ENCODE measurements around the gene MYO7A.

MYO7A gene

DNA sequence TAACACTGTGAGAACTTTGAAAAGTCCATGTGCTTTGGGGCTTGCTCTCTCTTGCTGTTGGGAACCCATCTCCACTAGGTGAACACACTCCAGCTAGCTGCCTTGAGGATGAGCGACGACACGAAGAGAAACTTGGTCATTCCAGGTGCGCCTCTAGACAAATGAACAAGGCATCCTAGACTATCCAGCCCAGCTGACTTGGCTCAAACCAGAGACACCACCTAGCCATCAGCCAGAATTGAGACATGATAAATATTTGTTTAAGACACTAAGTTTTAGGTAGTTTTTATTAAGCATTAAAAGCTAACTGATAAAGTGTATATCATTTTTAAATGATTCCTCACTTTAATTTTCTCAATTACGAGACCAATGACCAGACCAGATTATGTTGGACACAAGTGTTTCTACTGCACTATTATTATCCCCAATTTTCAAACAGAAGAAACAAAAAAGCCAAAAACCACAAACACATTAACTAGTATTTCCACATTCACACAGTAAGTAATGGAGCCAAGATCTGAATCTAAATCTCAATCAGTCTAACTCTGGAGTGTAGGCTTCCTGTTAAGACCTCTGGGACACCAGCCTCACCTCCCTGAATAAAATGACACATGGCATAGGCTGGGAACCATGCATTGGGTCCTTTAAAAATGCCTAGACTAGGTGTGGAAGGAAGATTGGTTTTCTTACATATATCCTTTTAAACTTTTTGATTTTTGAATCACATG lies 103.0 kb downstream of the MYO7A start:
- no peak for DNase-seq

DNA sequence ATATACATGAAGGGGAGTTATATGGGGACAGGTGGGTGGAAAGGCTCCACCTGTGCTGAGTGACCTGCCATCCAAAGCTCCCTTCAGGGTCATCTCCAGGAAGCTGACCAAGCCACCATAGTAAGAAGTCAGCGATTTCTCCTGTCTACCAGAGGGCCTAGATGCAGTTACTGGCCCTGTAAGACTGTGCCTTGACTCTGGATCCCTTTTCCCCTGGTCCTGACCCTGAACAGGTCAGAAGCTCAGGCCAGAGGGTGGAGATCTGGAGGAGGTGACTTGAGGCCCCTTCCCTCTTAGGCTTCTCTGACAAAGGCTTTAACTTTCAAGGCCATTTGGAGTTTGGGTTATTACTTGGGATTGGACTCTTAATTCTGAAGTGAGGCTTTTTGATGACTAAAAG lies 103.8 kb downstream of the MYO7A start:
- no peak for DNase-seq

DNA sequence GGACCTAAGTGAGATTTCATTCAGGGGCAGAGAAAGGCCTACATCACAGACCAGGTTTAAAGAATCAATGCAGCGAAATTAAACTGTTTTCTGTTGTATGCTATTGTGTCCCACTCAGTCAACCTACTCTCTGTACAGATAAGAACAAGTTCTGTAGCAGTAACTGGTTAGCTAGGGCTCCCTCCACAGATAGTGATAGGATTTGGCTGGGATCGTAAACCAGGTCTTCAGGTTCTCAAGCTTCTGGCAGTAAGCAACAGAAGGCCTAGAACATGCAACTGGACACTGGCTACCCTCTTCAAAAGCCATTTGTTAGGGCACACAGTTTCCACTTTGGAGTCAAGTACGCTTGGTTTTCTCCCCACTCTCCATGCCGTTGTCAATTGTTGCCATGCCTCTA lies 104.2 kb downstream of the MYO7A start:
- DNase-seq: no peak

DNA sequence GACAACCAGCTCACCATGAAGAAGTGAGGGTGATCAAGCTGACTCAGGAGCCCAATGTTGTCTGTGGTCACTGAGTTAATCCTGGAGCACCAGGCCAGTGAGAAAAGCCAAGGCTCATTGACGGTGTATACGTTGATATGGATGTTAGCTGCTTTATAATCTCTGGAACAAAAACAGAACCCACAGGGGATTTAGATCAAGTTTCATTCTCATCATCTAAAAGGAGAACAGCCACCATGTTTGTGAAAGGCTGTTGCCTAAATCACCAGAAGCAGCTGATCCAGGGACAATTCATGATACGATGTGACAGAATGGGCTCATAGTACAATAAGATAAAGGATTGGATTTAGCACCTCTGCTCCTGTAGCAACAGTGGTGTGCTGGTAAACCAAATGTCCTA lies 105.0 kb downstream of the MYO7A start:
- DNase-seq: no peak

DNA sequence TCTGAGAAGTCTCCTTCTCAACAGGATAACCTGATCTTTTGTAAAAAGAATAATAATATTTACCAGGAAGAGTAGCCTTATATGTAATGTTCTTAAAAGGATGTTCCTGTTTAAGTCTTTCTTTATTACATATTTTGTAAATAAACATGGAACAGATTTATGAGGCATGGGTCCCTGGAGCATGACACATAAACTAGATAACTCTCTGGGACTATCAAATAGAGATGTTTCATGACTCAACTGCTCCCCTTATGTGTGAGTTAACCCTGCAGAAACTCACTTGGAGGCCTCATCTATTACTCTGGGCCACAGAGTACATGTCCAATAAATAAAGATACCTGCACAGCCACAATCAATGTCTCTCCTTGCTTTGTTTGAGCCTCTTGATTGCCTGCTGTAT lies 108.9 kb downstream of the MYO7A start:
- no peak for DNase-seq

DNA sequence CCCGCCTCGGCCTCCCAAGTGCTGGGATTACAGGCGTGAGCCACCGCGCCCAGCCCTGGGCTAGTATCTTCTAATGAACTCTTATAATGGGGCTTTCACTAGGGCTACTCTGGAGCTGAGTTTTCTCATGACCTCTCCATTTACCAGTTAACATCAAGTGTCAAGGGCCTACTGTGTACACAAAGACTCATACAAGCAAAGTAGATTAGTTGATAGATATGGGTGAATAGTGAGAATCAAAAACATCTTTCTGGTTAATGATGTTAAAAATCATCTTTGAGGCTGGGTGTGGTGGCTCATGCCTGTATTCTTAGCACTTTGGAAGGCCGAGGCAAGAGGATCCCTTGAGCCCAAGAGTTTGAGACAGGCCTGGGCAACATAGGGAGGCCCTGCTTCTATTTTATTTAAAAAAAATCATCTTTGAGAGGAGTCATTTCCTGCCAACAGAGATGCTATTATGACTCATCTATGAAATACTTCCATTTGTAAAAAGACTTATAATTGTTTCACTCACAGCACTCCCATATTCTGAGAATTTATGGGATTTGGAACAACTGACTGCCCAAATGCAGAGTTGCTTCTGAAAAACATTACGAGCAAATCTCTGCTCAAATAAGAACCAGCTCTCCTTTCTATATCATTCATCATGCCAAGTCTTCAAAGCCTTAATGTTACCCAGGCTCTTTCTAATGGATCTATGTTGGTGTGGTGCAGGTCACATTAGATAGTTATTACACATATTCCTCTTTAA lies 116.4 kb downstream of the MYO7A start:
- DNase-seq: peak; percentile 32 to 75

DNA sequence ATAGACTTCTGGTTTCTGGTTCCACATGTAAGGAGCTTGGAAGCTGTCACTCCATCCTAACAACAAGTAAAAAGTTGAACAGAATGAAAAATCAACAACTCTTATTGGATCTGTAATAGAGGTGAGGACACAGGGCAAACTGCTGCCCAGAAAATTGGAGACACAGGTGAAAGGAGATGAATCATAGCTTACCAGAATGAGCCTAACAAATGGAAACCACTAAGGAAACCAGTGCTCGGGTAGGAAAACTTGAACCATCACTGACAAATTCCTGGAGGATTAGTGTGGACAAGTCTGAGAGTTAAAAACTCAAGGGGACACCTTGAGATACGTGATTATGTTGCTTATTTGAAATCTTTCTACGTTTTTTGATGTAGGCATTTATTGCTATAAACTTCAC lies 121.4 kb downstream of the MYO7A start:
- DNase-seq: peak in 1 of 2 experiments; percentile 21

DNA sequence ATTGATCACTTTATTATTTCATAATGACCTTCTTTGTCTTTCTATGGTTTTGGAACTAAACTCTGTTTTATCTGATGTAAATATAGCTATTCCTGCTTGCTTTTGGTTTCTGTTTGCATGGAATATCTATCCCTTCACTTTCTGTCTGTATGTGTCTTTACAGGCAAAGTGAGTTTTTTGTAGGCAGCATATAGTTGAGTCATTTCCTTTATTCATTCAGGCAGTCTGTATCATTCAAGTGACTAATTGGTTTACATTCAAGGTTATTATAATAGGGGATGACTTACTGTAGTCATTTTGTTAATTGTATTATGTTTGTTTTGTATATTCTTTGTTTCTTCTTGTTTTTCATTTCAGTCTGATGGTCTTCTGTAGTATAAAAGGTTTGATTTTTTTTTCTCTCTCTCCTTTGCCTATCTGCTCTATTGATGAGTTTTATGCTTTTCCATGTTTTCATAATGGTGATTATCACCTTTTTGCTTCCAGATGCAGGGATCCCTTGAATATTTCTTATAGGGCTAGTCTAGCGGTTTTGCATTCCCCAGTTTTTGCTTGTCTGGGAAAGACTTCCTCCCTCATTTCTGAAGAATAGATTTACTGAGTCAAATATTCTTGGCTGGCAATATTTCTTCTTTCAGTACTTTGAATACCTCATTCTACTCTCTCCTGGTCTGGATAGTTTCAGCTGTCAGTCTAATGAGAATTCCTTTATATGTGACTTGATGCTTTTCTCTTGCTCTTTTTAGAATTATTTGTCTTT lies 123.0 kb downstream of the MYO7A start:
- peak; percentile 41 to 78 for DNase-seq

DNA sequence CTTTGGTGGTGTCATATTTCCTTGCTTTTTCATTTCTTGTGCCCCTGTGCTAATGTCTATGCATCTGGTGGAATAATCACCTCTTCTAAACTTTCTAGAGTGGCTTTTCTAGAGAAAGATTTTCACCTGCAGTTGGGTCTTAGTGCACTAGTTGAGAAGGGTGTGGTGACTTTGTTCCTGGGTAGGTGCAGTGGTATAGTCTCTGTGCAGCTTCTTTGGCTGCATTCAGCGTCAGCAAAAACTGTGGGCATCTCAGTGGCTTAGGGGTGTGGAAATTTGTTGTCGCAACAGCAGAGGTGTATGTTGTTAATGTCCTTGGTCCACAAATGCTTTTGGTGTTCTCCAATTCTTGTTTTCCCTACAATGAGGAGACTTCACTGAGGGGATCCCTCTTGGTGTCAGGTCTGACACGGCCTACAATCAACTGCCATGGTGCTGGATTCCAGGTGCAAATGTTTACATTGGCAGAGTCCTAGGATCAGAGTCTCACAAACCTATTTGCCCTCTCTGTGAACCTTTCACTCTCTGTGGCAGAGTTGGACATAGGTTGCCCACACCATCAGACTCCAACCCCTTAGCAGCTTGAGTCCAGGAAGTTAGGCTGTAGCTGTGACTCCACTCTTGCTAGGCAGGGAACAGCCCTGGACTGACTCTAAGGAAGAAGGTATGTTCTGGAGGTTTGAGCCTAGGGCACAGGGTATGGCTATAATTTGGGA lies 124.7 kb downstream of the MYO7A start:
- no peak for DNase-seq

DNA sequence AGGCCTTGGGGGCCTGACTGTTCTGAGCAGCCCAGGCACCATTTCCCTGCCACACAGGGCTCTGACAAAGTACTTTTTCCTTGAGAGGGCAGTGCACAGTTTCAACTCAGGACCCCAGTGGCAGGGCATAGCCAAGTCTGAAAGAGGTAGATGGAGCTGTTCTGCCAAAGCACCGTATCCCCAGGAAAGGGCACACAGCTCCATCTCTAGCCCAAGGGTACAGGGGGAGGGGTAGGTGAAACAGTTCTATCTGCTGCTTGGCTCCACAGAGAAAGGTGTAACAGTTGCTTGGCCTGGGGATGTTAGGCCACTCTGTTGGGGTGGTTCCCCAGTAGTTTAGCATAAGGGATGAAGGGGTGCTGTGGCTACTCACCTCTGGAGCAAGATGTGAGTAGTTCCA lies 125.6 kb downstream of the MYO7A start:
- DNase-seq: no peak

DNA sequence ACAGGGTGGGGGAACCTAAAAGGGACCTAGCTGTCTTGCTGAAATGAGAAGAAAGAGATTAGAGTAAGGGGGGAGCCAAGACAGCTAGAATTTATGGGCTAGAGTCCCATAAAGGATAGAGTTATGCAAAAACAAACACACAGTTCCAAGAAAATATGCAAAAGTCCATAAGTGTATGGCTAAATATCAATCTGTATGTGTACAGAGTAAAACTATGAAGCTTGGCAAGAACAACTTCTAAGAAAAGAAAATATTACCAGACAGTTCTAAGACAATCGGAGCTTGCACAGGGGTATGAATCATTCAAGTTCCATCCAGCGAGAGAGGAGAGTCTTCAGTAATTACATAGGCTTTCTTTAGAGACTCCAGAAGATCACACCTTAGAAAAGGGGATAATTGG lies 131.6 kb downstream of the MYO7A start:
- DNase-seq: no peak

DNA sequence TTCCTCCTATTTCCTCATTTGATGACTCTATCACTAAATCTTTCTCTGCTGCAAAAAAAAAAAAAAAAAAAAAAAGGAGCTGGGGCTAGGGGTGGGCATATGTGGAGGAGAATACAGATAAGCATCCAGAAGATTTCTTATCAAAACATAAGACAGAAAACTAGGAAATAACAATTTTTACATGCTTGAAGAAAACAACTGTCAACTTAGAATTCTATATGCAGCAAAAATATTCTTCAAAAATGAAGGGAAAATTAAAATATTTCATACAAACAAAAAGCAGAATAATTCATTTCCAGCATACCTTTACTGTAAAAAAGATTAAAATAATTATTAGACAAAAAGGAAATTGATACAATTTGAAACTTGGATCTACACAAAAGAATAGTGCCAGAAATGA lies 134.8 kb downstream of the MYO7A start:
- DNase-seq: no peak
